Osteoblast (primary cell): ENCODE data around the gene CDC25A. TPM values are rescaled to one million over a fixed set of nuclear protein-coding genes. Genes with fewer than 3 reads are reported as not detected.

Experiments used
- DNase-seq: peaks from one replicate; pipeline ENCODE4 v3.0.0; 2011; ENCODE audit warnings: low spot score, mixed read lengths; ENCODE audit not compliant: insufficient read length; ENCODE audit errors: missing footprints
- H2AFZ ChIP-seq: 2 replicates; pipeline ENCODE4 v1.6.0; 2011; ENCODE audit warnings: mild to moderate bottlenecking, low read length
- H3K27ac ChIP-seq: 2 replicates; pipeline ENCODE4 v1.5.1; 2011; ENCODE audit warnings: mild to moderate bottlenecking, low read depth, low read length, moderate library complexity
- H3K27me3 ChIP-seq: 2 replicates; pipeline ENCODE4 v1.6.0; 2012; ENCODE audit warnings: mild to moderate bottlenecking, control low read depth, inconsistent platforms, low read length, moderate library complexity; ENCODE audit not compliant: insufficient read depth
- H3K36me3 ChIP-seq: 2 replicates; pipeline ENCODE4 v1.5.1; 2011; ENCODE audit warnings: mild to moderate bottlenecking, low read length, control low read depth, moderate library complexity; ENCODE audit not compliant: insufficient read depth
- H3K4me1 ChIP-seq: 2 replicates; pipeline ENCODE4 v1.5.1; 2011; ENCODE audit warnings: mild to moderate bottlenecking, low read length, control low read depth, moderate library complexity; ENCODE audit not compliant: insufficient read depth
- H3K4me2 ChIP-seq: 2 replicates; pipeline ENCODE4 v1.6.0; 2011; ENCODE audit warnings: mild to moderate bottlenecking, low read length; ENCODE audit not compliant: insufficient read depth
- H3K4me3 ChIP-seq: fragments of 200-600 bp; sonication (generic); 3 replicates; pipeline ENCODE4 v1.5.1; 2012; ENCODE audit warnings: mild to moderate bottlenecking, low read length, inconsistent platforms; ENCODE audit not compliant: insufficient read depth
- H3K79me2 ChIP-seq: 2 replicates; pipeline ENCODE4 v1.6.0; 2012; ENCODE audit warnings: mild to moderate bottlenecking, low read length, control low read depth, inconsistent platforms; ENCODE audit not compliant: insufficient read depth
- H3K9me3 ChIP-seq: 2 replicates; pipeline ENCODE4 v1.5.1; 2011; ENCODE audit warnings: low read depth, low read length, control low read depth
- H4K20me1 ChIP-seq: 2 replicates; pipeline ENCODE4 v1.6.0; 2012; ENCODE audit warnings: mild to moderate bottlenecking, low read length, control low read depth; ENCODE audit not compliant: insufficient read depth
- total RNA-seq: library from RNA; depleted of rRNA; stranded (reverse); fragments of >200 nt; gene quantifications from 2 replicates; pipeline ENCODE4 v1.2.3, GENCODE V29; 2012
- TF ChIP-seq, protein P1 (sequence below): IDR thresholded peaks from 2 replicates; pipeline ENCODE4 v1.5.1; 2011; ENCODE audit warnings: mild to moderate bottlenecking, low read depth, low read length, moderate library complexity; ENCODE audit errors: extremely low read depth

The CDC25A gene
- total RNA-seq, 1 donor, result 1.1 TPM

DNA sequence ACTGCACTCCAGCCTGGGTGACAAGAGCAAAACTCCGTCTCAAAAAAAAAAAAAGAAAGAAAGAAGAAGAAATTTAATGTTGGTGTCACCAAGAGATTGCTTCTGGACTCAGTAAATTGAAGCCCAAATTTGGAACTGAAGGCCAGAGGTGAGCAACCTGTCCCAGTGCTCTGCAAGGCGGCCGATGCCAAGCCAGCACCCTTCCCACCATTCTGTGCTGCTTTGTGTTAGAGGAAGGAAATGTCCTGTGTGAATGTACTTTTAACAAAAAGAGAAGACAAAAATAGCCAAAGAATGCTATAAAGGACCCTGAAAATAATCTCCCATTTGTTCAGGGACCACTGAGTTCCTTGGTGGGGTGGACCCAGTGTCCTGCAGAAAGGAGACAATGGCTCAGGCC, 44.6 kb downstream of the CDC25A start:
- Histone ChIP-seq H3K4me1 (no peaks in the 10 kb centered on the region), H3K27me3 (no peaks in the 10 kb centered on the region), H3K79me2 (no peaks in the 10 kb centered on the region), H2AFZ (no peak overlapping the region), H3K4me3 (no peak overlapping the region), H4K20me1 (no peaks in the 10 kb centered on the region), H3K4me2 (no peak overlapping the region), H3K36me3 (no peaks in the 10 kb centered on the region), H3K9me3 (no peaks in the 10 kb centered on the region), H3K27ac (no peak overlapping the region)
- DNase-seq, result no peak
- TF ChIP-seq, protein P1, sequence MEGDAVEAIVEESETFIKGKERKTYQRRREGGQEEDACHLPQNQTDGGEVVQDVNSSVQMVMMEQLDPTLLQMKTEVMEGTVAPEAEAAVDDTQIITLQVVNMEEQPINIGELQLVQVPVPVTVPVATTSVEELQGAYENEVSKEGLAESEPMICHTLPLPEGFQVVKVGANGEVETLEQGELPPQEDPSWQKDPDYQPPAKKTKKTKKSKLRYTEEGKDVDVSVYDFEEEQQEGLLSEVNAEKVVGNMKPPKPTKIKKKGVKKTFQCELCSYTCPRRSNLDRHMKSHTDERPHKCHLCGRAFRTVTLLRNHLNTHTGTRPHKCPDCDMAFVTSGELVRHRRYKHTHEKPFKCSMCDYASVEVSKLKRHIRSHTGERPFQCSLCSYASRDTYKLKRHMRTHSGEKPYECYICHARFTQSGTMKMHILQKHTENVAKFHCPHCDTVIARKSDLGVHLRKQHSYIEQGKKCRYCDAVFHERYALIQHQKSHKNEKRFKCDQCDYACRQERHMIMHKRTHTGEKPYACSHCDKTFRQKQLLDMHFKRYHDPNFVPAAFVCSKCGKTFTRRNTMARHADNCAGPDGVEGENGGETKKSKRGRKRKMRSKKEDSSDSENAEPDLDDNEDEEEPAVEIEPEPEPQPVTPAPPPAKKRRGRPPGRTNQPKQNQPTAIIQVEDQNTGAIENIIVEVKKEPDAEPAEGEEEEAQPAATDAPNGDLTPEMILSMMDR, result no peak

GRCh38 chr3:48142316-48142870, 45.8 kb downstream of the CDC25A start:
- no peak overlapping the region for H3K4me3 ChIP-seq
- DNase-seq, result no peak
- no peaks in the 10 kb centered on the region for H3K4me1 ChIP-seq
- H2AFZ ChIP-seq, result no peak overlapping the region
- H3K27ac ChIP-seq, result no peak overlapping the region
- no peak overlapping the region for H3K4me2 ChIP-seq
- H3K79me2 ChIP-seq, result no peaks in the 10 kb centered on the region
- no peaks in the 10 kb centered on the region for H4K20me1 ChIP-seq
- TF ChIP-seq, protein P1, result no peak
- no peaks in the 10 kb centered on the region for H3K36me3 ChIP-seq
- H3K27me3 ChIP-seq, result no peaks in the 10 kb centered on the region
- H3K9me3 ChIP-seq, result no peaks in the 10 kb centered on the region

- no peak overlapping the region for H3K4me2 ChIP-seq
- no peak overlapping the region for H3K4me3 ChIP-seq
- no peaks in the 10 kb centered on the region for H3K4me1 ChIP-seq
- H4K20me1 ChIP-seq, result no peaks in the 10 kb centered on the region
- H3K27me3 ChIP-seq, result no peaks in the 10 kb centered on the region
- TF ChIP-seq, protein P1, result no peak
- DNase-seq, result peak; percentile 62
- no peak overlapping the region for H3K27ac ChIP-seq
- no peaks in the 10 kb centered on the region for H3K9me3 ChIP-seq
- no peaks in the 10 kb centered on the region for H3K36me3 ChIP-seq
- H2AFZ ChIP-seq, result no peak overlapping the region
- no peaks in the 10 kb centered on the region for H3K79me2 ChIP-seq
Measured at GRCh38 chr3:48141604-48142137, 46.5 kb downstream of the CDC25A start.

DNA sequence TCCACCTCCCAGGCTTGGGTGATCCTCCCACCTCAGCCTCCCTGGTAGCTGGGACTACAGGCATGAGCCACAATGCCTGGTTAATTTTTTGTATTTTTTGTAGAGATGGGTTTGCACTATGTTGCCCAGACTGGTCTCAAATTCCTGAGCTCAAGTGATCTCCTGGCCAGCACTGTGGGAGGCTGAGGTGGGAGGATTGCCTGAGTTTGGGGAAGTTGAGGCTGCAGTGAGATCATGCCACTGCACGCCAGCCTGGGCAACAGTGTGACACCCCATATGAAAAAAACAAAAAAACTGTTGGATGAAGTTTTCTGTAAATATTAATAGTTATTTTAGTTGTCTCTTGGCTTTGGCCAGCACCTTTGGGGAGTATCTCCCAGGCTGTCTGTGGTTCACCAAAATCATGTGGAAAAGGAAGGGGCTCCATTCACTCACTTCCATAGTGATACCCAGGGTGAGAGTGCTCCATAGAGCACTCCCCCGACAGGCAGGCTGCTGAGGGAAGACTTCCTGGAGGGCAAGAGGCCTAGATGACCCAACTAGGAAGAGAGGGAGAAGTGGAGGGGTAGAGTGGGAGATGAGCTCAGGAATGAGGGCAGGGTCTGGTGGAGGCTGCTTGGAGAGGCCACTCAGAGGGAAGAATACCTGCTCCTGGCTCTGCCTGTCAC, 47.1 kb downstream of the CDC25A start:
- no peaks in the 10 kb centered on the region for H3K9me3 ChIP-seq
- no peak overlapping the region for H3K4me2 ChIP-seq
- H3K27ac ChIP-seq, result no peak overlapping the region
- no peak overlapping the region for H2AFZ ChIP-seq
- H3K79me2 ChIP-seq, result no peaks in the 10 kb centered on the region
- TF ChIP-seq, protein P1, result no peak
- no peak for DNase-seq
- H3K4me3 ChIP-seq, result no peak overlapping the region
- no peaks in the 10 kb centered on the region for H4K20me1 ChIP-seq
- H3K36me3 ChIP-seq, result no peaks in the 10 kb centered on the region
- no peaks in the 10 kb centered on the region for H3K4me1 ChIP-seq
- no peaks in the 10 kb centered on the region for H3K27me3 ChIP-seq
